HCT116 (cell line): ENCODE data around the gene GRPR.

Experiments used
- CTCF ChIP-seq, 3 experiments: fragments of 200-600 bp in 1 of 3; sonication (generic) in 1 of 3; IDR thresholded peaks in 2 of 3; conservative IDR thresholded peaks in 1 of 3; 2 replicates each; pipeline ENCODE4 v1.5.1; 2012 to 2017; ENCODE audit warnings: low read depth in 2 of 3, low read length in 2 of 3, antibody characterized with exemption in 1 of 3, borderline replicate concordance in 1 of 3, control low read depth in 1 of 3, mild to moderate bottlenecking in 1 of 3, mixed read lengths in 1 of 3, mixed run types in 1 of 3, moderate library complexity in 1 of 3; ENCODE audit not compliant: insufficient read depth in 1 of 3
- JUND ChIP-seq: IDR thresholded peaks from 2 replicates; pipeline ENCODE4 v1.6.1; 2012
- ZNF274 ChIP-seq: fragments of 200-500 bp; sonication (Bioruptor generic); IDR thresholded peaks from 2 replicates; pipeline ENCODE4 v1.6.1; 2014; ENCODE audit warnings: mild to moderate bottlenecking, low read depth, low read length, inconsistent platforms

- TF ChIP-seq CTCF (IDR thresholded peaks at IDR 0.05 in 2 of 3, conservative IDR thresholded peaks at IDR 0.05 in 1 of 3; ENCODE audit: borderline replicate concordance in 1 of 3, insufficient read depth in 1 of 3, low read depth in 2 of 3, low read length in 2 of 3) (no peak), ZNF274 (no peak), JUND (no peak)
Observed at GRCh38 chrX:16140448-16140847, 17.1 kb downstream of the GRPR start.
